Measurements from ENCODE around the gene UCK2. TPM values are rescaled to one million over a fixed set of nuclear protein-coding genes. Genes with fewer than 3 reads are reported as not detected.
A peak's percentile ranks its signal among the peaks of the same experiment; 100 is the strongest.

The UCK2 gene
- total RNA-seq, 1 donor from 2014 or later: 6.2 TPM

DNA sequence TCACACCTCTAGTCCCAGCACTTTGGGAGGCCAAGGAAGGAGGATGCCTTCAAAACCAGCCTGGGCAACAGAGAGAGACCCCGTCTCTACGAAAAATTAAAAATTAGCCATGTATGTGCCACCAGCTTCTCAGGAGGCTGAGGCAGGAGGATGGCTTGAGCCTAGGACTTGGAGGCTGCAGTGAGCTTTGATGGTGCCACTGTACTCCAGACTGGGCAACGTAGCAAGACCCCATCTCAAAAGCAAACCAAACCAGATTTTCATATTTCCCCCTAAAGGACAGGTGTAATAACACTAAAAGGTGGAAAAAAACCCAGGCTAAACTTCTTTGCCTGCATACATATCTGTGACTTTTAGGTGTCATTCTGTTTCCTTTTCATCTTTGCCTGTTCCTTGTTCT is 3.7 kb downstream of the UCK2 start:
- ATAC-seq (ENCODE audit: poor library complexity) (no peak), DNase-seq (no peak)
- intact Hi-C loops (cut with DNase I): no loop called here

DNA sequence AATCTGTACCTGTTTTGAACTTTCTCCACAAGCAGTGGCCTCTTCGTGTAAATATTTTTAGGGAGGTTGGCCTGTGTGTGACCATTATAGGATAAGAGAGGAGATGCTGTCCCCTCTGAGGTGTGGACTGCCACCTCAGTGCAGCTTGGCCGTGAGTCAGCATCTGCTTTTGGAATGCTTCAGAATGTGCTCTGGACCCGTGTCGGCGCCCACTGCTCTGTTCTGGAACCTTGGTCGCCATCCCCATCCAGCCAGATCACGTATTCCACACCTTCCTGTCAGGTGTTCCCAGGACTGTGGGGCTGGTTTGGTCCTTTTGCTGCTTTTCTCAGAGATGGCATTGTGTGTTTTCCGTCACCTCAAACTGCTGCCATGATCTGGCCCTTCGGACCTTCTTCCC is 5.5 kb downstream of the UCK2 start:
- ATAC-seq (ENCODE audit: poor library complexity) (no peak), DNase-seq (no peak)
- intact Hi-C loops (cut with DNase I): no loop called here

DNA sequence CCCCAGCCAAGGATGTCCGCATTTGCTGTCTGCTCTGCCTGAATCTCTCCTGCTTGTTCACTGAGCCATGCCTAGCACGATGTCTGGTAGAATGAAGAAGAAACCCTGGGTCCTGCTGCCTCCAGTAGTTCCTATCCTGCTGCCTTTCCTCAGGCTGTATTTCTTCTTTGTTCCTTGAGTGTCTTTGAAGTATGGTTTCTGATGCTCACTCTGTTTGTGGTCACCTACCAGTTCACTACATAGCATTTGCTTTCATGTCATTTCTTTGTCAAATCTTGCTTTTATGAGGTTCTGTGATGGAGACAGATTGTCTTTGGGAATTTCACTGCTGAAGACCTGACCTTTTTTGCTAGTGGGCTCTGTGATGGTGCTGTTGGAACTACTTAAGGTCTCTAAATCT is 5.9 kb downstream of the UCK2 start:
- intact Hi-C loops (cut with DNase I): no loop called here
- ATAC-seq (ENCODE audit: poor library complexity) (no peak), DNase-seq (no peak)

DNA sequence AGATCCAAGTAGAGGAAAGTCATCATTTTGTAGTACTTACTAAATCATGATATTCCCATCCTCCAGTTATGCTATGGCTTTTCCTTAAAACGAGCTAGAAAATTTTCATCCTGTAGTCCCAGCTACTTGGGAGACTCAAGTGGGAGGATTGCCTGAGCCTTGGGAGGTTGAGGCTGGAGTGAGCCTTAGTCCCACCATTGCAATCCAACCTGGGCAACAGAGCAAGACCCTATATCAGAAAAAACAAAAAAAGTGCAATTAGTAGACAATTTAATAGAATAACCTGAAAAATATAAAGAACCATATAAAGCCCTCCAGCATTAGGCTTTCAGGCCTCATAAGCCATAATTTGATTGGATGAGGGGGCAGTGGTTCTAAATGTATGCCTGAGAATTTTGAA is 6.8 kb downstream of the UCK2 start:
- ATAC-seq (ENCODE audit: poor library complexity): no peak
- intact Hi-C loops (cut with DNase I): no loop called here
- no peak for DNase-seq

DNA sequence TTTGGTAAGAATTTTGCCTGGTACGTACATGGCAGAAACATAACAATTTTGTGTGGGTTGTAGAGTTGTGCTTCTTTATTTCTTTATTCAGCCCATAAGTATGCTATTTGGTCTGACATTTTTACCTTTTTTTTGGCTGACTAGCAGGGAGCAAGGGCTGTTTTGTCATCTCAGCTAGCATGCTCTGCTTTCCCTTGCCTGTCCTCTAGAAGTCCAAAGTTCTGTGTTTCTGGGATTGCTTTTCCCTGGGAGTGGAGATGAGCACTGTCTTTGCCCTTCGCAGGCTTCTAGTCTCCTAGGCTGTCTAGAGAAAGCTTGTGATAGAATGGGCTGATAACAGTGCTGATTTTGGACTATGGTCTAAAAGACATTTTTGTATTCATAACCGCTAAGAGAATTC is 7.5 kb downstream of the UCK2 start:
- intact Hi-C loops (cut with DNase I): no loop called here
- DNase-seq: no peak
- no peak for ATAC-seq (ENCODE audit: poor library complexity)

DNA sequence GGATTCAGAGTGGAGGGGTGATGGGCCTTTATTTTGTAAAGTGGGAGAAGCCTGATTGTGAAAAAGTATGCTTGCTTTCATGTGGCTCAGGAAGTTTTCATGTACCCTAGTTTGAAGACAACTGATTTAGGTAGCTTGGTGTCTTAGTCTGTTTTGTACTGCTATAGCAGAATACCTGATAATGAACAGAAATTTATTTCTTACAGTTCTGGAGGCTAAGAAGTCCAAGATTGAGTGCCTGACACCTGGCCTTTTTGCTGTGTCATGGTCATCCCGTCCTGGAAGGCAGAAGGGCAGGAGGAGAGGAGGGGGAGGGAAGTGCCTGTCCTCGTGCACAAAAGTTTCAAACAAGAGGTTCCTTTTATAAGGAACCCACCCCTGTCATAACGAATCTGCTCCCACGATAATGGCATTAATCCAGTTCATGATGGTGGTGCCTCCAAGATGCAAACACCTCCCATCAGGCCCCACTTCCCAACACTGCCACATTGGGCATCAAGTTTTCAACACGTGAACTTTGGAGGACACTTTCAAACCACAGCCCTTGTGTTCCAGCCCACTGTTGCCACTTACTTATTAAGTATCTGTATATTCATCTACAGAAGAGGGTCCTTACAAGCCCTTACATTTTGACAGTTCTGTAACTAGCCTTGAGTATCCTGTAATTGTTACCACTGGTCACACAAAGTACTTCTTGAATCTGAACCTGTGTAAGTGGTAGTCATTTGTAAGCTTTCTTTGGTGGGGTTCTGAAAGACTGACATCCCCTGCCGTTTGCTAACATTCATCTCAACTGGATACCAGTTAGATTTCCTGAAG is 9.5 kb downstream of the UCK2 start:
- ATAC-seq (ENCODE audit: poor library complexity) (no peak), DNase-seq (no peak)
- intact Hi-C loops (cut with DNase I): no loop called here

DNA sequence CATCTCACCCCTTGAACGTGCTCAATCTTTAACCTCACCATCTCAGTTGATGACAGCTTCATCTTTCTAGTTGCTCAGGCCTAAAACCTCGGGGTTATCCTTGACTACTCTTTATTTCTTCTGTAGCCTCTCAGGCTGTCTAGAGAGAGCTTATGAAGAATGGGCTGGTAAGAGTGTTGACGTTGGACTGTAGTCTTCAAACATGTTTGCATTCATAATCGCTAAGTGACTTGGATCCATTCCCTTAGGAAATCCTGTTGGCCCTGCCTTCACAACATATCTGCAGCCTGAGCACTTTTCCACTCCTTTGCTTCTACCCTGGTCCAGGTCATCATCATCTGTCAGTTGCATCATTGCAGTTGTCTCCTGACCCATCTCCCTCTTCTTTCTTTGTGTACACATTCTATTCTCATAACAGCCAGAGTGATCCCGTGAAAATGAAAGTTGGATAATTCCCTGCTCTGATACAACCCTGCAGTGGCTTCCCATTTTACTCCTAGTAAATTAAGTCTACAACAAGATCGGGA is 10.5 kb downstream of the UCK2 start:
- intact Hi-C loops (cut with DNase I): no loop called here
- no peak for ATAC-seq (ENCODE audit: poor library complexity)
- no peak for DNase-seq

DNA sequence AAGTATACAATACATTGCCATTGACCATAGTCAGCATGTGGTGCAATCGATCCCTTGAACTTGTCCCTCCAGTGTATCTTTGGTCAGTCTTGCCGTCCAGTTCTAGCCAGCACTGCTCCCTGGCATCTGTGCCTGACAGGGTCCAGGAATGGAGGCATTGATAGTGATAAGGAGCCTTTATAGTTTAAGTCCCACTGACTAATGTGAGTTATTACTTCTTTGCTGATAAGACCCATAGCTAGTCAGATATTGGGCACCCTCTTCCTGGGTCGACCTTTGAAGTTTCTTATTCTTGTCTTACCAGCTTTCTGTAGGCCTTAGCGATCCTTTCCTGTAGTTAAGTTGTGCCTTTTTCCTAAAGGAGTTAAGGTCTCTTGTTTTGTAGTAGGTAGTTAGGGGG is 13.0 kb downstream of the UCK2 start:
- intact Hi-C loops (cut with DNase I): no loop called here
- DNase-seq (no peak), ATAC-seq (ENCODE audit: poor library complexity) (no peak)

DNA sequence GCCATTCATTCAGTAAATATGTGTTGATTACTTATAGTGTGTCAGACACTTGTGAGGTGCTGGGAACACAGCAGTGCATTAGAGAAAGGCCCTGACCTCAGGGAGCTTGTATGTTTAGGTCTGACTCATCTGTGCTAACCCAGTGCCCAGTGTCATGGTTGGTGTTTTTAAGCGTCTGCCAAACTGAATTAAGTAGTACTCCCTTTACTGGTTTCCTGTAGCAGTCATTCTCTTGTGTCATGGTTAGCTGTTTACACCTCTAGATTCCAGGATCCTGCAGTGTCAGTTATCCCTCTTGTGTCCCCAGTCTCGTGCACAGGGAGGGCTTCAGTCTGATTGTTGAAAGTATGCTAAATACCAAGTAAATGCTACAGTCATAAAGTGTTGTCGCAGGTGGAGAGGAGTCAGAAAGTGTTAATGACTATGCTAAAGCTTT is 14.2 kb downstream of the UCK2 start:
- no peak for ATAC-seq (ENCODE audit: poor library complexity)
- DNase-seq: no peak
- intact Hi-C loops (cut with DNase I): no loop called here

DNA sequence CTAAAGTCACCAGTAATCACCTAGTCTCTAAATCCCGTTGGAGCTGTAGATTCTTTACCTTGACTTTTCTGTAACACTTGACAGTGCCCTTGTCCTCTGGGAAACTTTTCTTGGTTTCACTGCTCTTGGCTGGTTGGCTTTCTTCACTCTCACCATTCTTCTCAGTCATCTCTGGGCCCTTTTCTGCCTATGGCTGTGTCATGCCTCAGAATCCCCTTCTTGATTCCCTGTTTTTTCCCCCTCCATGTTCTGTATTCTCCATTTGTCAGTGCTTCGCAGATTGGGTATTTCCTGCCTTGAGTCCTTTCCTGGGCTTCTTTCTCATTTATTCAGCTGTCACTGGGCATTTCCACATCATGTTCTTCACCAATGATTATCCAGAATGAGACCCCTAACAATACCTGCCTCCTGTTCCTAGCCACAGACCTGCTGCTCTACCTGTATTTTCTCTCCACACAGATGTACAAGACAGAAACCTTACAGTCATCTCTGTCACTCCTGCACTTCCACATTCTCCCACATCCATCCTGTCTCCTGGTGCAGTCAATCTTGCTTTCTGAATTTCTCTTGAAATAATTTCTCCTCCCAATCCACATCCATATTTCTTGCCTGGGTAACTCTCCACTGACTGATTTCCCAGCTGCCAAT is 14.7 kb downstream of the UCK2 start:
- ATAC-seq (ENCODE audit: poor library complexity) (no peak), DNase-seq (no peak)
- intact Hi-C loops (cut with DNase I): no loop called here

DNA sequence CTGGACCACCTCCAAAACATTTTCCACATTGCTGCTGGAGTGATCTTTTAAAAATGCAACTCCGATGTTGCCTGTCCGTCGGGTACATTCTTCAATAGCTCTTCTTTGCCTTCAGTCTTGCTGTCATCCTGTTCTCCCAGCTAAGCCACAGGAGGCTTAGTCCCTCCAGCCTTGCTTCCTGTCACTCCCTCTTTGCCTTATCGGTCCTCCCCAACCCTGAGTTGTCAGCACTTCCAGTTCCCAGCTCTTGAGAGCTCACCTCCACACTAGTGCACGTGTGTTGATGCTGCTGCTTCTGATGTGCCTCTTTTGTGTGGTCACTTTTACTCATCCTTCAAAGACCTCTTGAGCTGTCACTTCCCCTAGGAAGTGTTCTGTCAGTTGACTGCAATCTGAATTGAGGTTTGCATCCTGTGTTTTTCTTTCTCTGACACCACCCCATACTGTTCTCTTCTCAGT is 15.3 kb downstream of the UCK2 start:
- ATAC-seq (ENCODE audit: poor library complexity): peak; percentile 71
- DNase-seq: no peak
- intact Hi-C loops (cut with DNase I): no loop called here

DNA sequence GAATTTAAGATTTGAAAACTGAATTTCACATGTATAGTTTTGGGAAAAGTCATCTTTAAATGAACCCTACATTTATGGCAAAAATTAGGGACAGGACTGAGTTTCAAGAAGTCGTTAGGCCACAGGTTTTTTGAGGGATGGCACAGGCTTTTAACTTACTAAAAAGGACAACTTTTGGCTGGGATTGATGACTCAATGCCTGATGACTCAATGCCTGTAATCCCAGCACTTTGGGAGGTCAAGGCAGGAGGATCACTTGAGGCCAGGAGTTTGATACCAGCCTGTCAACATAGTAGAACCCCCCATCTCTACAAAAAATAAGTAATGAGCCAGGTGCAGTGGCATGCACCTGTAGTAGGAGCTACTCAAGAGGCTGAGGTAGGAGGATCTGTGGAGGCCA is 15.9 kb downstream of the UCK2 start:
- ATAC-seq (ENCODE audit: poor library complexity) (no peak), DNase-seq (no peak)
- intact Hi-C loops (cut with DNase I): no loop called here

DNA sequence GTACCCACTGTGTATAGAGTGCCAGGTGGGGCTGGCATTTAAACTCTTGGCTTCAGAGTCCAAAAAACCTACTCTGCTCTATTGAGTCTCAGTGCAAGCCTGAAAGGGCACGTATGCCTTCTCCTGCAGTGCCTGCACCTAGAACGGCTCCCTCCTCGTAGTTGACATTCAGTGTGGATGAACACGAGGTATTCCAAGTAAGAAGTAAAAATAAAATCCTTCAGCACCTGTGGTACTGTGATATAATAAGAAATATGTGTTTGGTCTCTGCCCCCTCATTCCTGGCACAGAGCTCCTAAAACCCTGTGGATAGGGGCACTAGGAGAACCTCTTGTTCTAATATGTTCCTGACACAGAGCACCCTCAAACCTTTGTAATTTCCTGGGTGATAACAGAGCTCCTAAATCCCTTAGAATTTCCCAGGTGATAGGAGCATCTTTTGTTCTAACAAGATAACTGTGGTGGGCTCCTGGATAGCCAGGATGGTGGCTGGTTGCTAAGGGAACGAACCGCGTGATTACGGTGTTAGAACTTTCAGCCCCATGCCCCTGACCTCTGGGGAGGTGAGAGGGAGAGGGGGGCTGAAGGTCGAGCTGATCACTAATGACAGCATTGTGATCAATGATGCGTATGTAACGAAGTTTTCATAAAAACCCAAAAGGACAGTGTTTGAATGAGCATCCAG is 16.8 kb downstream of the UCK2 start:
- intact Hi-C loops (cut with DNase I): no loop called here
- DNase-seq (no peak), ATAC-seq (ENCODE audit: poor library complexity) (no peak)

DNA sequence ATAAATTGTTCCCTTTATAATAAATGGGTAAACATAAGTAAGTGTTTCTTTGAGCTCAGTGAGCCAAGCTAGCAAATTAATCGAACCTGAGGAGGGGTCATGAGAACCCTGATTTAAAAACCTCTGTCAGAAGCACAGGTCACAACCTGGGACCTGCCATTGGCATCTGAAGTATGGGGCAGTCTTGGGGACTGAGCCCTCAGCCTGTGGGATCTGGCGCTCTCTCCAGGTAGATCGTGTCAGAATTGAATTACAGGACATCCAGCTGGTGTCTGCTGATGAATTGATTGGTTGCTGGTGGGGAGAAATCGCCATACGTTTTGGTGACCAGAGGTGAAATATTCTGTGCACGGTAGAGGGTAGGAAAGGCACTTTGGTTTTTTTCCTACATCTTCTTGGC is 17.5 kb downstream of the UCK2 start:
- ATAC-seq (ENCODE audit: poor library complexity) (no peak), DNase-seq (no peak)
- intact Hi-C loops (cut with DNase I): no loop called here

DNA sequence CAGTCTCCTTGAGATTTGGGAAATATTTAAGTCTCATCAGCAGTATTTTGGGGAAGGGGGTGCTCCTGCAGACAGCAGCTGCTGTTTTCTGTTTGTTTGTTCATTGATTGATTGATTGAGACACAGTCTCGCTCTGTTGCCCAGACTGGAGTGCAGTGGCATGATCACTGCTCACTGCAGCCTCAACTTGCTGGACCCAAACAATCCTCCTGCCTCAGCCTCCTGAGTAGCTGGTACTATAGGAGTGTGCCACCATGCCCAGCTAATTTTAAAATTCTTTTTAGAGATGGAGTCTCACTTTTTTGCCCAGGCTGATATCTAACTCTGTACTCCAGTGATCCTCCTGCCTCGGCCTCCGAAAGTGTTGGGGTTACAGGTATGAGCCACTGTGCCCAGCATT is 18.2 kb downstream of the UCK2 start:
- DNase-seq (no peak), ATAC-seq (ENCODE audit: poor library complexity) (no peak)
- intact Hi-C loops (cut with DNase I): no loop called here

DNA sequence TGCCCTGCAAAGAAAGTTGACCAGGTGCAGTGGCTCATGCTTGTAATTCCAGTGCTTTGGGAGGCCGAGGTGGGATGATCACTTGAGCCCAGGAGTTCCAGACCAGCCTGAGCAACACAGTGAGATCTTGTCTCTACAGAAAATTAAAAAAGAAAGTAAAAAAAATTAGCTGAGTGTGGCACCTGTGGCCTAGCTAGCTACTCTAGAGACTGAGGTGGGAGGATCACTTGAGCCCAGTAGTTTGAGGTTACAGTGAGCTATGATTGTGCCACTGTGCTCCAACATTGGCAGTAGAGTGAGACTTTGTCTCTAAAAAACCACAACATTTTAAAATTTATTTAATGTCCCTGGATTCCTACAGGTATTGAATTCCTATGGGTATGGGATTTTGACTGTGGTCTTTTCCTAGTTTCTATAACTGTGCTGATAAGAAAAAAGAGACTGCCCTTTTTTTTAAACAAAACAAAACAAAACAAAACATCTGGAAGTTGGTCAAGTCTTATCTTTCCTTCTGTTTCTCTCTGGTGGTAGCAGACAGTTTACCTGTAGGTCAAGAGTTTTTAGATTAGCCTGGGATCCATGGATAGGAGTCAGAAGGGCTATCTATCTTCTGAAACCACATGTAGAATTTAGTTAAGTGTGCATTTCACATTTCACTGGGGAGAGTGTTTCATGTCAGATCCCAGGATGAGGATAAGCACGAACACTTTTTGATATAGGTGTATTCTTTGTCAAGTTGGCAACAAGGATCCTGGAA is 18.8 kb downstream of the UCK2 start:
- intact Hi-C loops (cut with DNase I): no loop called here
- no peak for ATAC-seq (ENCODE audit: poor library complexity)
- DNase-seq: no peak

DNA sequence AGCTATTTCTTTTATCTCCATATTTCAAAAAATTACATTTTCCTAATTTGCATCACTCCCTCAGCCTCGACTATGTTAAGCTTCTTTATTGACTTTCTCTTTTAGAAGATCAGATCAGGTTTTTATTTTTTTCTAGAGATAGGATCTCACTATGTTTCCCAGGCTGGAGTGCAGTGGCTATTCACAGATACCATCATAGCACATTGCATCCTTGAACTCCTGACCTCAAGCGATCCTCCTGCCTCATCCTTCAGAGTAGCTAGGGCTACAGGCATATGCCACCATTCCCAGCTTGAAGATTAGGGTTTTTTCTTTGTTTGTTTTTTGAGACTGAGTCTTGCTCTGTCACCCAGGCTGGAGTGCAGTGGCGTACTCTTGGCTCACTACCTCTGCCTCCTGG is 20.1 kb downstream of the UCK2 start:
- intact Hi-C loops (cut with DNase I): no loop called here
- ATAC-seq (ENCODE audit: poor library complexity) (no peak), DNase-seq (no peak)

DNA sequence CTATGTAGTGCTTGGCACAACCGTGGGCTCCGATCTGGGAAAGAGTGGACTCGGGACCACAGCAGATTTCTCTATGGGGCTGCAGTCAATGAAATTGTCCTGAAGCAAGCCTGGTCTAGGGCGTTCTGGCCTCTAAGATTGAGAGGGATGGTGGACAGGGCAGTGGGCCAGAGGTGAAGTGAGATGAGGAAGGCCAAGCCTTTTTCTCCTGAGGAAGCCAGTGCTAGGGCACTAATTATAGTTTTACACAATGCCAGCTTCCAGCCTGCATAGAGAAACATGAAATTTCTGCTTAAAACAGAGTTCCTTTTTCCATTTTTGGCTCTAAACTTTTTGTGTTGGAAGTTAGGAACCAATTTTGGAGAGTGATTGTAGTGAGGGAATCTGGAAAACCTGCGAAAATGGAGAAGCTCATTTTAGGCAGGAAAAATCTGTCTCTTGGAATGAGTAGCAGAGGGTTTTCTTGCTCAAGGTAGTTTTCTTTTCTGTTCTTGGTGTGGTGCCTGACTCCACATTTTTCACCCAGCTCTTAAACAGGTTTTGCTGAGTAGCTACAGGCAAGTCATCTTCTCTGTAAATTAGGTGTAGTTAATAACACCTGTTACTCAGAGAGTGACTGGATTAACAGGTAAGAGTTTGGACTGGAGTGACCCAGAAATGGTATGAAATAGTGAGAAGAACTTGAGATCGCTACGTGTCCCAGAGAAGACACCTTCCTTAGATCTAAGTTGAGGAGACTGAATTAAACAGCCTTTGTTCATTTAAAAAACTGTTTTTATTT is 22.1 kb downstream of the UCK2 start:
- intact Hi-C loops (cut with DNase I): no loop called here
- DNase-seq (no peak), ATAC-seq (ENCODE audit: poor library complexity) (peak; percentile 63)

Data from Right ventricle myocardium superior (tissue), 1 donor.